Smooth muscle cell (in vitro differentiated cells): Measurements from ENCODE around the gene TMEM156. TPM values are rescaled to one million over a fixed set of nuclear protein-coding genes. Genes with fewer than 3 reads are reported as not detected.

ENCODE experiments used
- DNase-seq: peaks from one replicate; lab custom pipeline; 2025; ENCODE audit not compliant: unreplicated experiment; lab: John Stamatoyannopoulos, UW
- H2AFZ ChIP-seq: fragments of 200-600 bp; sonication (generic); 2 replicates; pipeline ENCODE4 v1.6.0; 2016; ENCODE audit warnings: antibody characterized with exemption, low read depth, mild to moderate bottlenecking
- H3F3A ChIP-seq: fragments of 200-600 bp; sonication (generic); 2 replicates; pipeline ENCODE4 v1.6.0; 2017; ENCODE audit warnings: antibody characterized with exemption, low read depth
- H3K27ac ChIP-seq: fragments of 200-600 bp; sonication (generic); 2 replicates; pipeline ENCODE4 v1.5.1; 2016; ENCODE audit warnings: low read depth, mild to moderate bottlenecking
- H3K27me3 ChIP-seq: fragments of 200-600 bp; sonication (generic); 2 replicates; pipeline ENCODE4 v1.6.1; 2016; ENCODE audit warnings: low read depth, mild to moderate bottlenecking
- H3K36me3 ChIP-seq: fragments of 200-600 bp; sonication (generic); 2 replicates; pipeline ENCODE4 v1.5.1; 2016; ENCODE audit warnings: low read depth
- H3K4me1 ChIP-seq: fragments of 200-600 bp; sonication (generic); 2 replicates; pipeline ENCODE4 v1.5.1; 2016; ENCODE audit warnings: low read depth
- H3K4me2 ChIP-seq: fragments of 200-600 bp; sonication (generic); 2 replicates; pipeline ENCODE4 v1.6.0; 2016; ENCODE audit warnings: mild to moderate bottlenecking
- H3K4me3 ChIP-seq: fragments of 200-600 bp; sonication (generic); 2 replicates; pipeline ENCODE4 v1.5.1; 2016; ENCODE audit warnings: mild to moderate bottlenecking
- H3K79me2 ChIP-seq: fragments of 200-600 bp; sonication (generic); 2 replicates; pipeline ENCODE4 v1.6.0; 2016; ENCODE audit warnings: low read depth, mild to moderate bottlenecking
- H3K9ac ChIP-seq: fragments of 200-600 bp; sonication (generic); 2 replicates; pipeline ENCODE4 v1.6.0; 2016; ENCODE audit warnings: low read depth
- H3K9me3 ChIP-seq: fragments of 200-600 bp; sonication (generic); replicated peaks from 2 replicates; pipeline ENCODE4 v1.5.1; 2016; ENCODE audit warnings: low read depth
- H4K20me1 ChIP-seq: fragments of 200-600 bp; sonication (generic); 2 replicates; pipeline ENCODE4 v1.6.0; 2016; ENCODE audit warnings: low read depth
- CTCF ChIP-seq: fragments of 200-600 bp; sonication (generic); IDR thresholded peaks from 2 replicates; pipeline ENCODE4 v1.5.1; 2017; ENCODE audit warnings: borderline replicate concordance, mild to moderate bottlenecking, antibody characterized with exemption; ENCODE audit not compliant: insufficient read depth, poor library complexity, severe bottlenecking
- WGBS: methylation state at CpG from one replicate; pipeline ENCODE4 v1.1.7; 2016; ENCODE audit warnings: low lambda C conversion rate; 5-methylcytosine and 5-hydroxymethylcytosine counted together
- polyA plus RNA-seq: library from polyadenylated mRNA; unstranded; fragments of >200 nt; fragmentation: Nextera tagmentation; extraction: Ambion mirVana; gene quantifications from 2 replicates; pipeline ENCODE4 v1.2.1, GENCODE V29; 2016
- total RNA-seq: library from RNA; depleted of rRNA; stranded (reverse); fragments of >200 nt; gene quantifications from 2 replicates; pipeline ENCODE4 v1.2.3, GENCODE V29; 2014

The TMEM156 gene
- total and polyA plus RNA-seq, 2 experiments from 2014 or later = 0.04 TPM; not detected in 1

DNA sequence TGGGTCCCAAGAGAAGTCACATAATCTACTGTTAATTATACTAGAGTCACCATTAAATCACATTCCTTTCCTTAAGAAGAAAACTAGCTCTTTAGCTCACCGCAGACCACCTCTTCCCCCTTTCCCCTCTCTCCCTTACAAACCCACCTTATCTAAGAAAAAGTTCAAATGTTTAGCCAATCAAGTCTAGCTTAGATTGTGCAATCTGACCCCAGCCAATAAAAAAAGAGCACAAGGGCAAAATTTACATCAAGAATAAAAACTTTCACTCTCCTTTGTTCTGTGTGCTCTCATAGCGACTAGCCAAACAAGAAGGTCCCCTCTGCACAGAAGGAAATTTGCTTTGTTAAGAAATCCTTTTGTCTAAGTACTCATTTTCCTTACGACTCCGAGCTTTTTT, 76.3 kb downstream of the TMEM156 start:
- peaks cover 12% of the 10 kb centered on the region for H3K4me1 ChIP-seq
- peaks cover 6% of the 10 kb centered on the region for H3F3A ChIP-seq
- TF ChIP-seq CTCF = no peak
- no peak for DNase-seq
- H3K9ac ChIP-seq = no peak overlapping the region
- WGBS = 98% methylated on average over 4 of the region's 4 CpGs
- no peak overlapping the region for H2AFZ ChIP-seq
- no peaks in the 10 kb centered on the region for H3K9me3 ChIP-seq
- no peaks in the 10 kb centered on the region for H3K36me3 ChIP-seq
- no peaks in the 10 kb centered on the region for H3K27me3 ChIP-seq
- H3K4me2 ChIP-seq = no peak overlapping the region
- no peaks in the 10 kb centered on the region for H4K20me1 ChIP-seq
- no peaks in the 10 kb centered on the region for H3K79me2 ChIP-seq
- H3K4me3 ChIP-seq = no peak overlapping the region
- H3K27ac ChIP-seq = no peak overlapping the region

- Histone ChIP-seq H4K20me1 (no peaks in the 10 kb centered on the region), H3K27ac (no peak overlapping the region), H3K4me3 (no peak overlapping the region), H3K36me3 (no peaks in the 10 kb centered on the region), H3K9me3 (no peaks in the 10 kb centered on the region), H2AFZ (no peak overlapping the region), H3K27me3 (no peaks in the 10 kb centered on the region), H3K4me1 (peaks cover 12% of the 10 kb centered on the region), H3K79me2 (no peaks in the 10 kb centered on the region), H3F3A (peaks cover 10% of the 10 kb centered on the region), H3K9ac (no peak overlapping the region), H3K4me2 (no peak overlapping the region)
- no peak for DNase-seq
- TF ChIP-seq CTCF = no peak
Observed at GRCh38 chr4:38954727-38955126, 77.5 kb downstream of the TMEM156 start.

GRCh38 chr4:38952017-38952416, 80.2 kb downstream of the TMEM156 start:
- H4K20me1 ChIP-seq = no peaks in the 10 kb centered on the region
- 0% methylated on average over 1 of the region's 1 CpG for WGBS
- peaks cover 8% of the 10 kb centered on the region for H3F3A ChIP-seq
- H3K4me1 ChIP-seq = peaks cover 11% of the 10 kb centered on the region
- peak overlapping the region; percentile 38 for H3K27ac ChIP-seq
- no peak overlapping the region for H2AFZ ChIP-seq
- H3K4me2 ChIP-seq = peak overlapping the region; percentile 6
- no peaks in the 10 kb centered on the region for H3K79me2 ChIP-seq
- DNase-seq = no peak
- TF ChIP-seq CTCF = no peak
- H3K36me3 ChIP-seq = no peaks in the 10 kb centered on the region
- H3K4me3 ChIP-seq = no peak overlapping the region
- peak overlapping the region; percentile 39 for H3K9ac ChIP-seq
- no peaks in the 10 kb centered on the region for H3K27me3 ChIP-seq
- H3K9me3 ChIP-seq = no peaks in the 10 kb centered on the region

DNA sequence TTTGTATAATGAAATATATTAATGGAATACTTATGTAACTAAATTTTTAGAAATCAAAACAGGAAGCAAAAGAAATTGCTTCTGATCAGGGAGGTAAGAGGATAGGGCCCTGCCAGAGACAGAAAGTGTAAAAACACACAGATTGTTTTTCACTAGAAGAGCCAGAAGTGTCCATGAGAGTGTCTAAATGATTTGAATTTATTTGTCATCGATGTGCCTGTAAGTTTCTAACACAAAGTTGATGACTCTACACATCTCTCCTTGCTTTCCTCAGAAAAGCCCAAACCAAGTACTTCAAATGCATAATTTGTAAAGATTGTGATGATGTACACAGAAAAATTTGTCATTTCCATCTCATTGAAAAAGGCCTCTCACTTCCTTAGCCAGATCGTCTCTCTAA, 80.6 kb downstream of the TMEM156 start:
- H3K79me2 ChIP-seq = no peaks in the 10 kb centered on the region
- no peaks in the 10 kb centered on the region for H3K9me3 ChIP-seq
- no peaks in the 10 kb centered on the region for H4K20me1 ChIP-seq
- WGBS = 42% methylated on average over 2 of the region's 2 CpGs
- peaks cover 11% of the 10 kb centered on the region for H3K4me1 ChIP-seq
- DNase-seq = no peak
- H2AFZ ChIP-seq = no peak overlapping the region
- no peak overlapping the region for H3K4me3 ChIP-seq
- H3K4me2 ChIP-seq = peak overlapping the region; percentile 6
- peak overlapping the region; percentile 39 for H3K9ac ChIP-seq
- H3K27ac ChIP-seq = peak overlapping the region; percentile 38
- H3K36me3 ChIP-seq = no peaks in the 10 kb centered on the region
- H3K27me3 ChIP-seq = no peaks in the 10 kb centered on the region
- peaks cover 11% of the 10 kb centered on the region for H3F3A ChIP-seq
- no peak for TF ChIP-seq CTCF
